HCT116 (cell line): ENCODE measurements around the gene STX2. TPM values are rescaled to one million over a fixed set of nuclear protein-coding genes. Genes with fewer than 3 reads are reported as not detected.

Experiments used
- ATAC-seq: fragments of 200-7000 bp; cut with Tn5 transposase; 2 replicates; pipeline ENCODE4 v1.9.1; 2020; ENCODE audit warnings: mild to moderate bottlenecking, moderate library complexity
- BruUV-seq: library from RNA; stranded (reverse); fragments of 400-500 nt; replicated peaks from 2 replicates; lab custom pipeline; 2021; lab: Mats Ljungman, UMichigan
- CTCF ChIA-PET: fragments of 300-600 bp; sonication (Branson Sonifier 250); formaldehyde crosslinking; loops from one replicate; lab custom pipeline; 2021; ENCODE audit warnings: antibody characterized with exemption; lab: Charles Lee
- POLR2A ChIA-PET: fragments of 300-600, 350-600 bp; sonication (Branson Sonifier 250); formaldehyde crosslinking; loops from one replicate; lab custom pipeline; 2021; ENCODE audit warnings: antibody characterized with exemption; lab: Charles Lee
- RAD21 ChIA-PET, 2 experiments: fragments of 300-600 bp; sonication (Branson Sonifier 250); formaldehyde crosslinking; loops; one replicate each; lab custom pipeline; 2023; ENCODE audit warnings: low total read pairs in 2 of 2; ENCODE audit not compliant: uncharacterized antibody in 2 of 2, unreplicated experiment in 2 of 2, low non-redundant PET in 1 of 2; lab: Charles Lee
- DNase-seq: peaks from one replicate; pipeline ENCODE4 v3.0.0-alpha.2; 2010; ENCODE audit warnings: low read depth, low spot score
- H2AFZ ChIP-seq: fragments of 200-600 bp; shearing (Covaris generic), sonication (generic); 2 replicates; pipeline ENCODE4 v1.6.1; 2017; ENCODE audit warnings: low read depth, mixed run types, mixed read lengths, antibody characterized with exemption, low read length; ENCODE audit not compliant: poor library complexity, severe bottlenecking
- H3K27ac ChIP-seq: 2 replicates; pipeline ENCODE4 v1.5.1; 2012; ENCODE audit warnings: low read depth, low read length
- H3K27me3 ChIP-seq: fragments of 200-600 bp; sonication (generic); 2 replicates; pipeline ENCODE4 v1.6.1; 2016; ENCODE audit warnings: mixed run types, low read length, mixed read lengths; ENCODE audit not compliant: insufficient read depth
- H3K36me3 ChIP-seq, 2 experiments: fragments of 200-500 bp in 1 of 2; fragments of 200-600 bp in 1 of 2; sonication (Bioruptor generic) in 1 of 2; sonication (generic) in 1 of 2; 2 replicates each; pipeline versions ENCODE4 v1.5.1 to v1.6.1; 2014 to 2016; ENCODE audit warnings: low read length in 2 of 2, inconsistent platforms in 1 of 2, mixed read lengths in 1 of 2, mixed run types in 1 of 2; ENCODE audit not compliant: insufficient read depth in 2 of 2, control insufficient read depth in 1 of 2
- H3K4me1 ChIP-seq, 2 experiments: fragments of 200-600 bp in 1 of 2; sonication (generic) in 1 of 2; 2 replicates each; pipeline versions ENCODE4 v1.5.1 to v1.6.1; 2012 to 2017; ENCODE audit warnings: low read length in 2 of 2, inconsistent platforms in 1 of 2, mild to moderate bottlenecking in 1 of 2, mixed read lengths in 1 of 2, mixed run types in 1 of 2, moderate library complexity in 1 of 2; ENCODE audit not compliant: insufficient read depth in 2 of 2, control insufficient read depth in 1 of 2
- H3K4me2 ChIP-seq: fragments of 200-600 bp; sonication (generic); 2 replicates; pipeline ENCODE4 v1.6.1; 2017; ENCODE audit warnings: mixed run types, low read length, mixed read lengths
- H3K4me3 ChIP-seq, 2 experiments: fragments of 200-600 bp in 1 of 2; sonication (generic) in 1 of 2; replicated peaks in 1 of 2; 2 replicates each; pipeline ENCODE4 v1.5.1; 2011 to 2016; ENCODE audit warnings: low read length in 2 of 2, control low read depth in 1 of 2, low read depth in 1 of 2, mild to moderate bottlenecking in 1 of 2, mixed read lengths in 1 of 2, mixed run types in 1 of 2
- H3K79me2 ChIP-seq: fragments of 200-600 bp; sonication (generic); 2 replicates; pipeline ENCODE4 v1.6.1; 2017; ENCODE audit warnings: mild to moderate bottlenecking, mixed run types, low read length, moderate library complexity, mixed read lengths; ENCODE audit not compliant: insufficient read depth
- H3K9ac ChIP-seq: fragments of 200-600 bp; sonication (generic); 2 replicates; pipeline ENCODE4 v1.6.1; 2016; ENCODE audit warnings: low read length, mixed read lengths
- H3K9me2 ChIP-seq: fragments of 200-600 bp; sonication (generic), shearing (Covaris generic); 2 replicates; pipeline ENCODE4 v1.6.1; 2017; ENCODE audit warnings: mixed run types, mild to moderate bottlenecking, moderate library complexity; ENCODE audit not compliant: insufficient read depth
- H3K9me3 ChIP-seq, 2 experiments: fragments of 200-500 bp in 1 of 2; fragments of 200-600 bp in 1 of 2; sonication (Bioruptor generic) in 1 of 2; sonication (generic) in 1 of 2; 2 replicates each; pipeline ENCODE4 v1.6.1; 2014 to 2017; ENCODE audit warnings: low read length in 2 of 2, mixed read lengths in 2 of 2, inconsistent platforms in 1 of 2, low read depth in 1 of 2, mild to moderate bottlenecking in 1 of 2, mixed run types in 1 of 2, moderate library complexity in 1 of 2; ENCODE audit not compliant: control insufficient read depth in 1 of 2, insufficient read depth in 1 of 2
- H4K20me1 ChIP-seq: fragments of 200-600 bp; sonication (generic), shearing (Covaris generic); 2 replicates; pipeline ENCODE4 v1.6.1; 2017; ENCODE audit warnings: mixed run types, mild to moderate bottlenecking, moderate library complexity; ENCODE audit not compliant: insufficient read depth
- EZH2 ChIP-seq: fragments of 200-600 bp; sonication (generic); IDR thresholded peaks from 2 replicates; pipeline ENCODE4 v1.6.1; 2017; ENCODE audit warnings: antibody characterized with exemption, mixed run types
- FOSL1 ChIP-seq: IDR thresholded peaks from 2 replicates; pipeline ENCODE4 v1.6.1; 2012; ENCODE audit warnings: low read depth
- JUND ChIP-seq: IDR thresholded peaks from 2 replicates; pipeline ENCODE4 v1.6.1; 2012
- RAD21 ChIP-seq: IDR thresholded peaks from 2 replicates; pipeline ENCODE4 v1.6.1; 2012; ENCODE audit warnings: low read depth, mild to moderate bottlenecking
- SIN3A ChIP-seq: IDR thresholded peaks from 2 replicates; pipeline ENCODE4 v1.6.1; 2012; ENCODE audit warnings: low read depth
- TCF7L2 ChIP-seq: IDR thresholded peaks from 2 replicates; pipeline ENCODE4 v1.7.0; 2011; ENCODE audit warnings: borderline replicate concordance, inconsistent platforms; ENCODE audit not compliant: insufficient read depth, insufficient read length; ENCODE audit errors: extremely low read depth
- ZFX ChIP-seq: fragments of 450-650 bp; IDR thresholded peaks from 2 replicates; pipeline ENCODE4 v1.6.1; 2017
- intact Hi-C: fragments of 100-400 bp; cut with micrococcal nuclease; formaldehyde crosslinking; loops from 2 replicates; pipeline ENCODE4 v1.10.0; 2022
- total RNA-seq: library from RNA; stranded (reverse); gene quantifications from one replicate; pipeline ENCODE4 v1.2.1, GENCODE V29; 2021; ENCODE audit not compliant: unreplicated experiment
- TF ChIP-seq, protein P1 (sequence below): IDR thresholded peaks from 2 replicates; pipeline ENCODE4 v1.6.1; 2011; ENCODE audit warnings: mild to moderate bottlenecking, low read length, moderate library complexity; ENCODE audit not compliant: insufficient replicate concordance; ENCODE audit errors: extremely low read depth

The STX2 gene
- total RNA-seq, 1 experiment from 2014 or later = 19.2 TPM

DNA sequence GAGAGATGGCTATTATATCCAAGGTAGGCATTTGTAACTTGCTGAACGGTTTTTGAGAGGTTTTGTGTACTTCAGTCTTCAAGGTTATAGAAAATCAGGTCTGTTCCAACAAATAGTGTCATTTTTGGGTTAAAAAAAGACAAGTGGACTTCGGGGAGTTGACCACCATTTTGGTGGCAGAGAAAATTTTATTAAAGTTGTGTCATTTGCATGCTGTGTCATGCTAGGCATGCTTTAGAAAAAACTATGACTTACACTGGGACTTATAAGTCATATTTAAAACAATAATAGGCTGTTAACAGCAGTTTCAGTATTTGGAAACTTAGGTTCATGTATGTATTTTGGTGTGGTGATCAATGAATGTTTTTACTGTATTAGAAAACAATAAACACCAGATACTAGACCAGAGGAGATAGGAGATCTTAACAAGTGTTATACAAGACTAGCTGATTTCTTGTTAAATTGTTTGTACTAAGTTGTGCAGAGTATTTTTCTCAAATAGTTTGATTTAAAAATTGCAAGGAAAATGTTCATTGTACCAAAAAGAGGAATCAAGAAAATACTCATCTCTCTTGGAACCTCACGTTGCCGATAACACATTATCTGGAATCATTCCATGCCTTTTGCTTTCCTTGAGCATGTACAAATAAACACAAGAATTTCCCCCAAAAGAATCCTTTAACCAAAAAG lies 34.2 kb upstream of the STX2 start:
- BruUV-seq = TSS peak; percentile 54
- POLR2A ChIA-PET = no interaction called here
- H3K9ac ChIP-seq = peak overlapping the region; percentile 100
- peaks cover 50% of the 10 kb centered on the region for H3K79me2 ChIP-seq
- H2AFZ ChIP-seq = no peak overlapping the region
- peaks cover 20 to 35% of the 10 kb centered on the region in 2 experiments for H3K4me1 ChIP-seq
- intact Hi-C loops = no loop called here
- RAD21 ChIA-PET = no interaction called here
- H4K20me1 ChIP-seq = peaks cover 29% of the 10 kb centered on the region; the same call in 1 of the 2 replicates
- H3K27ac ChIP-seq = peak overlapping the region; percentile 90
- CTCF ChIA-PET = no interaction called here
- no peaks in the 10 kb centered on the region for H3K9me2 ChIP-seq
- peaks cover 41 to 52% of the 10 kb centered on the region in 2 experiments for H3K36me3 ChIP-seq
- peak overlapping the region; percentile 96 to 97 for H3K4me3 ChIP-seq
- H3K27me3 ChIP-seq = no peaks in the 10 kb centered on the region
- DNase-seq (no peak), ATAC-seq (no peak)
- TF ChIP-seq TCF7L2 (no peak), SIN3A (no peak), ZFX (no peak), EZH2 (no peak), JUND (no peak), RAD21 (no peak), FOSL1 (no peak)
- TF ChIP-seq, protein P1, sequence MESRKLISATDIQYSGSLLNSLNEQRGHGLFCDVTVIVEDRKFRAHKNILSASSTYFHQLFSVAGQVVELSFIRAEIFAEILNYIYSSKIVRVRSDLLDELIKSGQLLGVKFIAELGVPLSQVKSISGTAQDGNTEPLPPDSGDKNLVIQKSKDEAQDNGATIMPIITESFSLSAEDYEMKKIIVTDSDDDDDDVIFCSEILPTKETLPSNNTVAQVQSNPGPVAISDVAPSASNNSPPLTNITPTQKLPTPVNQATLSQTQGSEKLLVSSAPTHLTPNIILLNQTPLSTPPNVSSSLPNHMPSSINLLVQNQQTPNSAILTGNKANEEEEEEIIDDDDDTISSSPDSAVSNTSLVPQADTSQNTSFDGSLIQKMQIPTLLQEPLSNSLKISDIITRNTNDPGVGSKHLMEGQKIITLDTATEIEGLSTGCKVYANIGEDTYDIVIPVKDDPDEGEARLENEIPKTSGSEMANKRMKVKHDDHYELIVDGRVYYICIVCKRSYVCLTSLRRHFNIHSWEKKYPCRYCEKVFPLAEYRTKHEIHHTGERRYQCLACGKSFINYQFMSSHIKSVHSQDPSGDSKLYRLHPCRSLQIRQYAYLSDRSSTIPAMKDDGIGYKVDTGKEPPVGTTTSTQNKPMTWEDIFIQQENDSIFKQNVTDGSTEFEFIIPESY = no peak
- H3K4me2 ChIP-seq = peak overlapping the region; percentile 91
- no peaks in the 10 kb centered on the region for H3K9me3 ChIP-seq
